GM06990 (cell line): Measurements from ENCODE around the gene SPEF2.

Source experiments
- DNase-seq: peaks from one replicate; pipeline ENCODE4 v3.0.0-alpha.2; 2011; ENCODE audit not compliant: insufficient read length; ENCODE audit errors: extremely low read depth
- H3K27me3 ChIP-seq: replicated peaks from 2 replicates; pipeline ENCODE4 v1.6.0; 2011; ENCODE audit warnings: low read length; ENCODE audit not compliant: control insufficient read depth, insufficient read depth
- H3K36me3 ChIP-seq: 2 replicates; pipeline ENCODE4 v1.5.1; 2011; ENCODE audit warnings: low read length; ENCODE audit not compliant: control insufficient read depth, insufficient read depth
- H3K4me3 ChIP-seq: replicated peaks from 2 replicates; pipeline ENCODE4 v1.5.1; 2011; ENCODE audit warnings: low read depth, mild to moderate bottlenecking, control low read depth, low read length
- CTCF ChIP-seq: IDR thresholded peaks from 2 replicates; pipeline ENCODE4 v1.5.1; 2011; ENCODE audit warnings: low read length, control low read depth, mild to moderate bottlenecking, inconsistent platforms; ENCODE audit not compliant: insufficient read depth, poor library complexity, severe bottlenecking

SPEF2 gene

GRCh38 chr5:35856765-35857351 lies 239.2 kb downstream of the SPEF2 start, which contains the start of gene IL7R:
Gene IL7R (plus strand): TSS chr5:35856891. CDS start chr5:35856978, 87 bp downstream.
- Histone ChIP-seq H3K4me3 (no peak within 1 kb of the TSS), H3K27me3 (no peaks in the 10 kb centered on the region), H3K36me3 (no peaks in the 10 kb centered on the region)
- TF ChIP-seq CTCF: no peak
- DNase-seq: peak; percentile 41

GRCh38 chr5:35857606-35858205 lies 240.0 kb downstream of the SPEF2 start:
- Histone ChIP-seq H3K36me3 (no peaks in the 10 kb centered on the region), H3K4me3 (no peak overlapping the region)
- no peak for DNase-seq

GRCh38 chr5:35859101-35859661 lies 241.5 kb downstream of the SPEF2 start:
- H3K36me3 ChIP-seq: no peaks in the 10 kb centered on the region
- no peak for DNase-seq
- H3K27me3 ChIP-seq: no peaks in the 10 kb centered on the region
- H3K4me3 ChIP-seq: no peak overlapping the region
- TF ChIP-seq CTCF: no peak

More at GRCh38 chr5:35857606-35858205, 240.0 kb downstream of the SPEF2 start:
- no peaks in the 10 kb centered on the region for H3K27me3 ChIP-seq
- no peak for TF ChIP-seq CTCF

- no peak for DNase-seq
- H3K4me3 ChIP-seq: no peak overlapping the region
- no peaks in the 10 kb centered on the region for H3K36me3 ChIP-seq
- no peak for TF ChIP-seq CTCF
- H3K27me3 ChIP-seq: no peaks in the 10 kb centered on the region
Measured at GRCh38 chr5:35860686-35861085, 243.0 kb downstream of the SPEF2 start.

GRCh38 chr5:35861718-35862117 lies 244.1 kb downstream of the SPEF2 start:
- no peaks in the 10 kb centered on the region for H3K27me3 ChIP-seq
- DNase-seq: no peak
- no peaks in the 10 kb centered on the region for H3K36me3 ChIP-seq
- H3K4me3 ChIP-seq: no peak overlapping the region
- TF ChIP-seq CTCF: no peak
